HG03520 (cell line): Measurements from ENCODE around the gene OCA2.
"Not testable (repeated sequence)": the region's sequence is repeated elsewhere in the genome, so short reads cannot be mapped to it uniquely, and the experiment has no call there.

ENCODE experiments used
- ATAC-seq: cut with Tn5 transposase; IDR thresholded peaks from one replicate; pipeline ENCODE4 v1.9.1; 2021; ENCODE audit warnings: mild to moderate bottlenecking, moderate library complexity; ENCODE audit not compliant: unreplicated experiment

OCA2 gene

GRCh38 chr15:28098766-28099554, at the start of gene OCA2:
TSS of gene OCA2 (minus strand) at chr15:28099315. CDS start at chr15:28081874, 17,441 bp downstream.
- no peak for ATAC-seq

GRCh38 chr15:28147801-28148200, 48.7 kb upstream of the OCA2 start:
- no peak for ATAC-seq

GRCh38 chr15:28145419-28145818, 46.3 kb upstream of the OCA2 start:
- not testable (repeated sequence) for ATAC-seq

- ATAC-seq, result no peak
Observed at GRCh38 chr15:28140062-28140461, 40.9 kb upstream of the OCA2 start.

GRCh38 chr15:28137408-28138039, 38.4 kb upstream of the OCA2 start:
- ATAC-seq, result not testable (repeated sequence)

GRCh38 chr15:28136236-28136904, 37.3 kb upstream of the OCA2 start:
- ATAC-seq, result peak; percentile 98

- no peak for ATAC-seq
Observed at GRCh38 chr15:28133281-28133680, 34.2 kb upstream of the OCA2 start.

- ATAC-seq, result no peak
Observed at GRCh38 chr15:28132524-28133275, 33.6 kb upstream of the OCA2 start.

GRCh38 chr15:28131946-28132345, 32.8 kb upstream of the OCA2 start:
- ATAC-seq, result no peak

GRCh38 chr15:28131400-28131799, 32.3 kb upstream of the OCA2 start:
- ATAC-seq, result no peak

- no peak for ATAC-seq
Observed at GRCh38 chr15:28130651-28131050, 31.5 kb upstream of the OCA2 start.

GRCh38 chr15:28129231-28129848, 30.2 kb upstream of the OCA2 start:
- no peak for ATAC-seq

- ATAC-seq, result no peak
Observed at GRCh38 chr15:28128031-28128430, 28.9 kb upstream of the OCA2 start.

- ATAC-seq, result no peak
Observed at GRCh38 chr15:28127036-28127435, 27.9 kb upstream of the OCA2 start.

- no peak for ATAC-seq
Observed at GRCh38 chr15:28125673-28126651, 26.8 kb upstream of the OCA2 start.

GRCh38 chr15:28124841-28125240, 25.7 kb upstream of the OCA2 start:
- ATAC-seq, result no peak

GRCh38 chr15:28123408-28124023, 24.4 kb upstream of the OCA2 start:
- no peak for ATAC-seq

- ATAC-seq, result no peak
Observed at GRCh38 chr15:28122038-28122949, 23.2 kb upstream of the OCA2 start.
